Measurements from ENCODE around the gene ZNF674. TPM values are rescaled to one million over a fixed set of nuclear protein-coding genes. Genes with fewer than 3 reads are reported as not detected.

The ZNF674 gene
- total and polyA plus RNA-seq, 9 of the 15 experiments (the other 6 are each of a cell fraction or from before 2014, with no cell fraction given), result 1.2 to 4.7 (median 2.6) TPM

DNA sequence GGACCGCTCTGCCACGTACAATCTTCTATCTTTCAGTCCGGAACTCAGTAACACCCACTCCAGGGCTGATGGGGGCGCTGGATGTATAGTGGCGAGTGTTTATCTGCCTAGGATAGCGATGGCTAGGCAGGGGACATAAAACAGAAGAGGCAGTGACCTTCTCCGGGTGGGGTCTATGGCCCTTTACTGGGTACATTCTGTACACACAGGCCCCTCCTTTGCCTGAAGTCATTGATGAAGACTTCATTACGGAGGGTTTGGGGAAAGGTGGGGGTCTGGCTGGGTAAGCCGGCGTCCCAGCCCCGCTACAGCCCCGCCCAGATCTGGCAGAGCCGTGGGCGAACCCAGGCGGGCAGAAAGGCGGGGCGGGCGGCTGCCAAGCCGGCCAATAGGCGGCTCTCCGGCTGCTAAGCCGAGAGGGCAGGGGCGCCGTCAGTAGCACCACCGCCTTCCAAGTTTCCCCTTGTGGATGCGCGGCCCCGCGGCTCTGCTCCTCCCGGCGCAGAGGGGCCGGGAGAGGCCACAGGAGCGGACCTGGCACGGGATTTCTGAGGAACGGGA is 28.2 kb upstream of the ZNF674 start, which contains the start of gene CHST7:
CHST7 (plus strand) TSS at position 435 of the 561 bp plus-strand sequence. CDS start 167 bp downstream, outside the sequence.
- H3K79me2 ChIP-seq (ENCODE audit: control insufficient read depth, insufficient read depth, low read length), result no peaks in the 10 kb centered on the region
- H4K20me1 ChIP-seq (replicated peaks; ENCODE audit: control insufficient read depth, insufficient read depth, low read length), result no peaks in the 10 kb centered on the region
- WGBS (ENCODE audit: insufficient coverage, low coverage, missing lambda C conversion rate), result 54% methylated on average over 13 of the region's 35 CpGs
- H3K27me3 ChIP-seq (ENCODE audit: control insufficient read depth in 2 of 2, insufficient read depth in 2 of 2, low read length in 2 of 2), result no peaks in the 10 kb centered on the region
- intact Hi-C loops (cut with micrococcal nuclease) (no loop called here), in situ Hi-C loops (cut with MboI) (no loop called here)
- H3K27ac ChIP-seq (ENCODE audit: extremely low read depth, low read depth, low read length), result no peak within 1 kb of the TSS
- ChIA-PET POLR2A (no interaction called here), CTCF (ENCODE audit: low intra/inter-chr PET ratio) (no interaction called here)
- H3K4me3 ChIP-seq, result no peak within 1 kb of the TSS
- no peak within 1 kb of the TSS for H3K4me2 ChIP-seq (ENCODE audit: insufficient read depth, low read length)
- no peak within 1 kb of the TSS for H3K9ac ChIP-seq (ENCODE audit: insufficient read depth in 1 of 2, low read depth in 2 of 2, low read length in 2 of 2)
- no TSS peak for BruUV-seq (replicated peaks)
- no peak within 1 kb of the TSS for H2AFZ ChIP-seq (ENCODE audit: low read depth, low read length)
- no peak for ATAC-seq
- no peak for TF ChIP-seq MAFK (IDR thresholded peaks at IDR 0.05; ENCODE audit: low read length)
- TF ChIP-seq GABPA (tag; conservative IDR thresholded peaks at IDR 0.05; ENCODE audit: low read depth), result no peak
- no peaks in the 10 kb centered on the region for H3K9me1 ChIP-seq (ENCODE audit: control insufficient read depth, insufficient read depth, low read length)
- H3K9me3 ChIP-seq (replicated peaks; ENCODE audit: control insufficient read depth, insufficient read depth, low read depth, low read length), result no peaks in the 10 kb centered on the region
- no peaks in the 10 kb centered on the region; a peak in 1 of 5 replicates for H3K4me1 ChIP-seq (replicated peaks in 1 of 2; ENCODE audit: control insufficient read depth in 2 of 2, insufficient read depth in 2 of 2, low read length in 2 of 2)
- no peak for FAIRE-seq
- H3K36me3 ChIP-seq (ENCODE audit: control insufficient read depth, insufficient read depth, low read length), result no peaks in the 10 kb centered on the region
- DNase-seq (ENCODE audit: extremely low read depth in 1 of 4, low spot score in 3 of 4), result no peak

- no TSS peak for BruUV-seq (replicated peaks)
- no peaks in the 10 kb centered on the region for H4K20me1 ChIP-seq (replicated peaks; ENCODE audit: control insufficient read depth, insufficient read depth, low read length)
- H3K4me3 ChIP-seq, result no peak overlapping the region
- no peak for ATAC-seq
- no peaks in the 10 kb centered on the region; a peak in 1 of 5 replicates for H3K4me1 ChIP-seq (replicated peaks in 1 of 2; ENCODE audit: control insufficient read depth in 2 of 2, insufficient read depth in 2 of 2, low read length in 2 of 2)
- 20% methylated on average over 5 of the region's 5 CpGs for WGBS (ENCODE audit: insufficient coverage, low coverage, missing lambda C conversion rate)
- no peaks in the 10 kb centered on the region for H3K9me3 ChIP-seq (replicated peaks; ENCODE audit: control insufficient read depth, insufficient read depth, low read depth, low read length)
- no peak overlapping the region for H2AFZ ChIP-seq (ENCODE audit: low read depth, low read length)
- intact Hi-C loops (cut with micrococcal nuclease), result no loop called here
- H3K27me3 ChIP-seq (ENCODE audit: control insufficient read depth in 2 of 2, insufficient read depth in 2 of 2, low read length in 2 of 2), result no peaks in the 10 kb centered on the region
- ChIA-PET CTCF (ENCODE audit: low intra/inter-chr PET ratio) (no interaction called here), POLR2A (no interaction called here)
- H3K79me2 ChIP-seq (ENCODE audit: control insufficient read depth, insufficient read depth, low read length), result no peaks in the 10 kb centered on the region
- H3K27ac ChIP-seq (ENCODE audit: extremely low read depth, low read depth, low read length), result no peak overlapping the region
- H3K4me2 ChIP-seq (ENCODE audit: insufficient read depth, low read length), result no peak overlapping the region
- no peak overlapping the region for H3K9ac ChIP-seq (ENCODE audit: insufficient read depth in 1 of 2, low read depth in 2 of 2, low read length in 2 of 2)
- FAIRE-seq, result no peak
- in situ Hi-C loops (cut with MboI), result no loop called here
- peak in 1 of 4 experiments; percentile 8 for DNase-seq (ENCODE audit: extremely low read depth in 1 of 4, low spot score in 3 of 4)
- TF ChIP-seq, protein P1, sequence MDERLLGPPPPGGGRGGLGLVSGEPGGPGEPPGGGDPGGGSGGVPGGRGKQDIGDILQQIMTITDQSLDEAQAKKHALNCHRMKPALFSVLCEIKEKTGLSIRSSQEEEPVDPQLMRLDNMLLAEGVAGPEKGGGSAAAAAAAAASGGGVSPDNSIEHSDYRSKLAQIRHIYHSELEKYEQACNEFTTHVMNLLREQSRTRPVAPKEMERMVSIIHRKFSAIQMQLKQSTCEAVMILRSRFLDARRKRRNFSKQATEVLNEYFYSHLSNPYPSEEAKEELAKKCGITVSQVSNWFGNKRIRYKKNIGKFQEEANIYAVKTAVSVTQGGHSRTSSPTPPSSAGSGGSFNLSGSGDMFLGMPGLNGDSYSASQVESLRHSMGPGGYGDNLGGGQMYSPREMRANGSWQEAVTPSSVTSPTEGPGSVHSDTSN (CRISPR knock-in tag; IDR thresholded peaks at IDR 0.05; ENCODE audit: low read depth), result no peak
- TF ChIP-seq, protein P1 (tag; conservative IDR thresholded peaks at IDR 0.05; ENCODE audit: low read depth), result no peak
- TF ChIP-seq JUND (IDR thresholded peaks at IDR 0.05; ENCODE audit: borderline replicate concordance, low read depth, low read length) (no peak), JUND (tag; IDR thresholded peaks at IDR 0.05; ENCODE audit: borderline replicate concordance, low read depth, low read length) (no peak), LEF1 (IDR thresholded peaks at IDR 0.05) (no peak), ERF (CRISPR knock-in tag; IDR thresholded peaks at IDR 0.05) (no peak), ZNF436 (CRISPR knock-in tag; IDR thresholded peaks at IDR 0.05) (no peak)
- no peaks in the 10 kb centered on the region for H3K9me1 ChIP-seq (ENCODE audit: control insufficient read depth, insufficient read depth, low read length)
- H3K36me3 ChIP-seq (ENCODE audit: control insufficient read depth, insufficient read depth, low read length), result no peaks in the 10 kb centered on the region
Measured at GRCh38 chrX:46572340-46572936, 27.2 kb upstream of the ZNF674 start.

Measured in K562 (cell line).